GM18861 (cell line): Measurements from ENCODE around the gene GPR142.

ENCODE experiments used
- ATAC-seq: cut with Tn5 transposase; IDR thresholded peaks from one replicate; pipeline ENCODE4 v1.9.1; 2021; ENCODE audit not compliant: unreplicated experiment

GPR142 gene

GRCh38 chr17:74369665-74370490 lies 2.6 kb downstream of the GPR142 start:
- ATAC-seq: no peak

GRCh38 chr17:74371653-74372147 lies 4.4 kb downstream of the GPR142 start:
- no peak for ATAC-seq

- ATAC-seq: no peak
Measured at GRCh38 chr17:74372426-74372825, 5.1 kb downstream of the GPR142 start.

GRCh38 chr17:74373838-74374606 lies 6.7 kb downstream of the GPR142 start:
- ATAC-seq: no peak

- no peak for ATAC-seq
Measured at GRCh38 chr17:74374858-74375257, 7.6 kb downstream of the GPR142 start.

GRCh38 chr17:74379495-74380085 lies 12.3 kb downstream of the GPR142 start:
- no peak for ATAC-seq

GRCh38 chr17:74380086-74380958 lies 13.0 kb downstream of the GPR142 start:
- ATAC-seq: no peak

- no peak for ATAC-seq
Measured at GRCh38 chr17:74380959-74381808, 13.9 kb downstream of the GPR142 start.

GRCh38 chr17:74383141-74383540 lies 15.8 kb downstream of the GPR142 start:
- no peak for ATAC-seq

- no peak for ATAC-seq
Measured at GRCh38 chr17:74385201-74385600, 17.9 kb downstream of the GPR142 start.

- ATAC-seq: no peak
Measured at GRCh38 chr17:74386386-74386785, 19.1 kb downstream of the GPR142 start.

- no peak for ATAC-seq
Measured at GRCh38 chr17:74387365-74388218, 20.3 kb downstream of the GPR142 start.

- ATAC-seq: no peak
Measured at GRCh38 chr17:74389084-74389753, 21.9 kb downstream of the GPR142 start.

- no peak for ATAC-seq
Measured at GRCh38 chr17:74389937-74390679, 22.8 kb downstream of the GPR142 start.

- no peak for ATAC-seq
Measured at GRCh38 chr17:74390680-74391653, 23.7 kb downstream of the GPR142 start.

GRCh38 chr17:74391771-74392170 lies 24.5 kb downstream of the GPR142 start:
- ATAC-seq: no peak
